ENCODE data around the gene CDKN2B. TPM values are rescaled to one million over a fixed set of nuclear protein-coding genes. Genes with fewer than 3 reads are reported as not detected.

Gene CDKN2B, protein sequence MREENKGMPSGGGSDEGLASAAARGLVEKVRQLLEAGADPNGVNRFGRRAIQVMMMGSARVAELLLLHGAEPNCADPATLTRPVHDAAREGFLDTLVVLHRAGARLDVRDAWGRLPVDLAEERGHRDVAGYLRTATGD
- not detected in 5 replicates for total RNA-seq (2022; extraction: Qiagen RNA extraction; ENCODE audit: low read depth)

GRCh38 chr9:22008717-22009505 is at the start of gene CDKN2B:
CDKN2B (minus strand) TSS chr9:22009305; CDS start chr9:22008953, 352 bp downstream.

GRCh38 chr9:21994556-21995005 is 14.5 kb downstream of the CDKN2B start, which contains the start of gene CDKN2B-AS1:
CDKN2B-AS1 (plus strand) TSS chr9:21994791.

DNA sequence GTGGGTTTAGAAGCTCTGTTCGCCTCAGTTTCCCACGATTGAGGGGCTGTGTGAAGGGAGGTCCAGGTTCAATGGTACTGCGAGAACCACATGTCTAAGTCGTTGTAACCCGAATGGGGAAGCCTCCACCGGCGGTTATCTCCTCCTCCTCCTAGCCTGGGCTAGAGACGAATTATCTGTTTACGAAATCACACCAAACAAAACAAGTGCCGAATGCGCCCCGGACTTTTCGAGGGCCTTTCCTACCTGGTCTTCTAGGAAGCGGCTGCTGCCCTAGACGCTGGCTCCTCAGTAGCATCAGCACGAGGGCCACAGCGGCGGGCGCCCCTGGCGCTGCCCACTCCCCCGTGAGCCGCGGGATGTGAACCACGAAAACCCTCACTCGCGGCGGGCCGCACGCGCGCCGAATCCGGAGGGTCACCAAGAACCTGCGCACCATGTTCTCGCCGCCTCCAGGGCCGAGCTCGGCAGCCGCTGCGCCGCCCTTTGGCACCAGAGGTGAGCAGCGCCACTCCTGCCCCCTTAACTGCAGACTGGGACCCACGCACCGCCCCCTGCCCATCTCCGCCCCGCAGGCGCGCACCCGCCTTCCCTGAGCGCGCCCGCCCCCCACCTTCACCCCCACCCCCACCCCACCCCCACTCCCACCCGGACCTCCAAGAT is 15.1 kb downstream of the CDKN2B start, which contains the start of gene CDKN2A:
CDKN2A (minus strand) TSS at position 500 of the 663 bp plus-strand sequence.

Other genes starting within 250 kb of the CDKN2B start
- 7.9 to 23.3 TPM (median 12.0 TPM) in 5 replicates for gene MTAP, start 206.7 kb downstream of the CDKN2B start, total RNA-seq (2022; extraction: Qiagen RNA extraction; ENCODE audit: low read depth)
- 0.13 TPM in 1 of 5 replicates, not detected in the others for gene CDKN2A, start 14.9 kb downstream of the CDKN2B start, total RNA-seq (2022; extraction: Qiagen RNA extraction; ENCODE audit: low read depth)
- not detected in 5 replicates for gene CDKN2B-AS1, start 14.5 kb downstream of the CDKN2B start, total RNA-seq (2022; extraction: Qiagen RNA extraction; ENCODE audit: low read depth)

All from A549 treated with CpdA at 1 μM for 4 hours (cell line).